ENCODE data around the gene RAB17. TPM values are rescaled to one million over a fixed set of nuclear protein-coding genes. Genes with fewer than 3 reads are reported as not detected.
A peak's percentile ranks its signal among the peaks of the same experiment; 100 is the strongest.

Gene RAB17
- total RNA-seq, 1 experiment from 2014 or later, result 23.6 TPM

- no peaks in the 10 kb centered on the region for H3K9me3 ChIP-seq (ENCODE audit: control insufficient read depth, insufficient read depth, low read depth, low read length)
- TF ChIP-seq REST (IDR thresholded peaks at IDR 0.05; ENCODE audit: insufficient read depth in 1 of 2, low read depth in 2 of 2, low read length in 1 of 2), result no peak
- TF ChIP-seq TCF7L2 (IDR thresholded peaks at IDR 0.05; ENCODE audit: low read depth, low read length), result no peak
- TF ChIP-seq POLR2AphosphoS5 (IDR thresholded peaks at IDR 0.05; ENCODE audit: low read depth, low read length), result no peak
- no peak for TF ChIP-seq CTCF (IDR thresholded peaks at IDR 0.05)
- TF ChIP-seq SIN3A (IDR thresholded peaks at IDR 0.05; ENCODE audit: borderline replicate concordance, insufficient read depth, low read depth, low read length), result no peak
- no peak for ATAC-seq
- ChIA-PET CTCF (interaction anchor here (0.5 to 1.3 kb wide), 2 partner anchors 8 to 178 kb away, joined by 3 read pairs; no protein-coding TSS in a partner anchor), POLR2A (no interaction called here)
- H3K27ac ChIP-seq (ENCODE audit: low read length), result peak overlapping the region; percentile 69
- no peaks in the 10 kb centered on the region; the same call in 1 of the 2 replicates for H3K36me3 ChIP-seq (ENCODE audit: control insufficient read depth, insufficient read depth, low read length)
- peaks cover 39% of the 10 kb centered on the region for H3K4me1 ChIP-seq (ENCODE audit: control insufficient read depth, insufficient read depth, low read length)
- no peak for DNase-seq (ENCODE audit: low read depth, low spot score)
- no peaks in the 10 kb centered on the region for H3K27me3 ChIP-seq (ENCODE audit: control insufficient read depth, insufficient read depth, low read length)
- H3K4me3 ChIP-seq (ENCODE audit: low read depth in 2 of 2, low read length in 2 of 2), result no peak overlapping the region
- in situ Hi-C loops (cut with HindIII; ENCODE audit: low pct_unique_long_range_greater_than_20kb, low sequenced_read_pairs) (no loop called here), intact Hi-C loops (cut with micrococcal nuclease; ENCODE audit: unreplicated experiment) (loop anchor here (10.0 kb wide), 1 partner anchor 152 kb away; no protein-coding TSS in a partner anchor)
- BruUV-seq (replicated peaks), result no TSS peak
Measured at GRCh38 chr2:237593036-237593435, 2.5 kb upstream of the RAB17 start.

DNA sequence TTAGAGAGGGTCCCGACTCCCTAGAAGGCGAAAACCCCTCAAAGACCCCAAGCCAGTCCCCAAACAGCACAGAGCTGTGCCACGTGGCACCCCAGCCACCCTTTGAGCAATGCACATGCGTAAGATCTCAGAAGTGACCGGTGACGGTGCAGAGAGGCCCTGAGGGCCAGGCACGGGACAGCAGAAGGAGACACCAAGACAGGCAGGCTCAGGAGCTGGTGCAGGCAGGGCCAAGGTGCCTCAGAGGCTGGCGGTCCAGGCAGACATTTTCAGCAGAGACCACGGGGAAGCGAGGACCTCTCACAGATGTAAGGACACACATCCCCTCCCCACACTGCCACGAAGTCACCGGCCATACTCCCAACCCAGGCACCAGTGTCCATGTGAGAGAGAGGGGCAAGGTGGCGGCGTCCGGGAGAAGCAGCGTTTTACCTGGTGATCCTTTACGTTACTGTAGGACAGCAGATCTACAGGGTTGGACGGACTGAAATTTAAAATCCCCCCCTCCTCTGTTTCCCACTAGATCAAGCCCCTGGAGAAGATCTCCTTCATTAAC, 2.0 kb upstream of the RAB17 start:
- Histone ChIP-seq H3K4me1 (ENCODE audit: control insufficient read depth, insufficient read depth, low read length) (peaks cover 39% of the 10 kb centered on the region), H3K36me3 (ENCODE audit: control insufficient read depth, insufficient read depth, low read length) (no peaks in the 10 kb centered on the region; the same call in 1 of the 2 replicates), H3K27ac (ENCODE audit: low read length) (peak overlapping the region; percentile 69; the same call in 1 of the 2 replicates), H3K27me3 (ENCODE audit: control insufficient read depth, insufficient read depth, low read length) (no peaks in the 10 kb centered on the region), H3K4me3 (ENCODE audit: low read depth in 2 of 2, low read length in 2 of 2) (no peak overlapping the region), H3K9me3 (ENCODE audit: control insufficient read depth, insufficient read depth, low read depth, low read length) (no peaks in the 10 kb centered on the region)
- intact Hi-C loops (cut with micrococcal nuclease; ENCODE audit: unreplicated experiment) (loop anchor here (10.0 kb wide), 1 partner anchor 152 kb away; no protein-coding TSS in a partner anchor), in situ Hi-C loops (cut with HindIII; ENCODE audit: low pct_unique_long_range_greater_than_20kb, low sequenced_read_pairs) (no loop called here)
- POLR2A ChIA-PET, result no interaction called here
- BruUV-seq (replicated peaks), result no TSS peak
- no peak for ATAC-seq
- CTCF ChIA-PET, result interaction anchor here (0.5 to 1.3 kb wide), 4 partner anchors 8 to 778 kb away, joined by 3 read pairs; no protein-coding TSS in a partner anchor
- no peak for TF ChIP-seq CTCF (IDR thresholded peaks at IDR 0.05)
- no peak for TF ChIP-seq REST (IDR thresholded peaks at IDR 0.05; ENCODE audit: insufficient read depth in 1 of 2, low read depth in 2 of 2, low read length in 1 of 2)
- TF ChIP-seq POLR2AphosphoS5 (IDR thresholded peaks at IDR 0.05; ENCODE audit: low read depth, low read length), result no peak
- TF ChIP-seq TCF7L2 (IDR thresholded peaks at IDR 0.05; ENCODE audit: low read depth, low read length), result no peak
- no peak for TF ChIP-seq SIN3A (IDR thresholded peaks at IDR 0.05; ENCODE audit: borderline replicate concordance, insufficient read depth, low read depth, low read length)
- DNase-seq (ENCODE audit: low read depth, low spot score), result no peak
